HUES48 (cell line): Measurements from ENCODE around the gene KLK10.

Source experiments
- H3K27ac ChIP-seq: one replicate; pipeline ENCODE4 v1.7.0; 2013; ENCODE audit warnings: low read depth, low read length, inconsistent platforms
- H3K27me3 ChIP-seq: 2 replicates; pipeline ENCODE4 v1.6.1; 2013; ENCODE audit warnings: mild to moderate bottlenecking, low read length; ENCODE audit not compliant: control insufficient read depth, insufficient read depth
- H3K36me3 ChIP-seq: 2 replicates; pipeline ENCODE4 v1.6.1; 2013; ENCODE audit warnings: low read length; ENCODE audit not compliant: control insufficient read depth, insufficient read depth
- H3K4me1 ChIP-seq: 2 replicates; pipeline ENCODE4 v1.6.1; 2013; ENCODE audit warnings: mild to moderate bottlenecking, low read length; ENCODE audit not compliant: control insufficient read depth, insufficient read depth
- H3K4me3 ChIP-seq: 2 replicates; pipeline ENCODE4 v1.5.1; 2013; ENCODE audit warnings: mild to moderate bottlenecking, low read depth, low read length
- H3K9ac ChIP-seq: 2 replicates; pipeline ENCODE4 v1.6.1; 2013; ENCODE audit warnings: mild to moderate bottlenecking, low read depth, low read length, moderate library complexity
- H3K9me3 ChIP-seq: 2 replicates; pipeline ENCODE4 v1.6.1; 2013; ENCODE audit warnings: low read length; ENCODE audit not compliant: control insufficient read depth, insufficient read depth

Gene KLK10

GRCh38 chr19:51044327-51044726 is 24.8 kb upstream of the KLK10 start:
- no peaks in the 10 kb centered on the region for H3K36me3 ChIP-seq
- H3K27ac ChIP-seq = no peak overlapping the region
- H3K27me3 ChIP-seq = no peaks in the 10 kb centered on the region
- no peak overlapping the region for H3K4me3 ChIP-seq
- H3K9me3 ChIP-seq = no peaks in the 10 kb centered on the region
- peaks cover 12% of the 10 kb centered on the region; the same call in 1 of the 2 replicates for H3K4me1 ChIP-seq
- no peak overlapping the region for H3K9ac ChIP-seq

- H3K4me3 ChIP-seq = no peak overlapping the region
These were observed 24.0 kb upstream of the KLK10 start for GRCh38 chr19:51043497-51043896.

GRCh38 chr19:51040151-51040550 is 20.6 kb upstream of the KLK10 start:
- H3K4me1 ChIP-seq = peaks cover 2% of the 10 kb centered on the region; the same call in 1 of the 2 replicates
- no peak overlapping the region for H3K4me3 ChIP-seq
- H3K9ac ChIP-seq = no peak overlapping the region
- no peaks in the 10 kb centered on the region for H3K36me3 ChIP-seq
- H3K27me3 ChIP-seq = no peaks in the 10 kb centered on the region
- no peak overlapping the region for H3K27ac ChIP-seq
- no peaks in the 10 kb centered on the region for H3K9me3 ChIP-seq

More at GRCh38 chr19:51043497-51043896, 24.0 kb upstream of the KLK10 start:
- Histone ChIP-seq H3K27me3 (no peaks in the 10 kb centered on the region), H3K9me3 (no peaks in the 10 kb centered on the region), H3K9ac (no peak overlapping the region), H3K4me1 (peaks cover 12% of the 10 kb centered on the region; the same call in 1 of the 2 replicates), H3K36me3 (no peaks in the 10 kb centered on the region), H3K27ac (no peak overlapping the region)

GRCh38 chr19:51036519-51036918 is 17.0 kb upstream of the KLK10 start:
- Histone ChIP-seq H3K4me1 (no peaks in the 10 kb centered on the region), H3K36me3 (no peaks in the 10 kb centered on the region), H3K9me3 (no peaks in the 10 kb centered on the region), H3K4me3 (no peak overlapping the region), H3K9ac (no peak overlapping the region), H3K27me3 (no peaks in the 10 kb centered on the region), H3K27ac (no peak overlapping the region)

GRCh38 chr19:51034704-51035103 is 15.2 kb upstream of the KLK10 start, which contains the start of gene KLK12:
TSS of gene KLK12 (minus strand) at chr19:51035002. CDS start at chr19:51034621, 381 bp downstream.
- no peaks in the 10 kb centered on the region for H3K36me3 ChIP-seq
- H3K4me1 ChIP-seq = no peaks in the 10 kb centered on the region
- H3K9ac ChIP-seq = no peak within 1 kb of the TSS
- no peaks in the 10 kb centered on the region for H3K9me3 ChIP-seq
- no peak within 1 kb of the TSS for H3K27ac ChIP-seq
- no peak within 1 kb of the TSS for H3K4me3 ChIP-seq
- no peaks in the 10 kb centered on the region for H3K27me3 ChIP-seq

GRCh38 chr19:51031880-51032225 is 12.3 kb upstream of the KLK10 start:
- Histone ChIP-seq H3K4me1 (peaks cover under 1% of the 10 kb centered on the region; the same call in 1 of the 2 replicates), H3K27me3 (no peaks in the 10 kb centered on the region), H3K9me3 (no peaks in the 10 kb centered on the region), H3K4me3 (no peak overlapping the region), H3K36me3 (no peaks in the 10 kb centered on the region), H3K9ac (no peak overlapping the region), H3K27ac (no peak overlapping the region)

- H3K4me3 ChIP-seq = no peak overlapping the region
- H3K4me1 ChIP-seq = peaks cover 5% of the 10 kb centered on the region; the same call in 1 of the 2 replicates
- no peaks in the 10 kb centered on the region for H3K36me3 ChIP-seq
- no peaks in the 10 kb centered on the region for H3K27me3 ChIP-seq
- no peaks in the 10 kb centered on the region for H3K9me3 ChIP-seq
- no peak overlapping the region for H3K9ac ChIP-seq
- H3K27ac ChIP-seq = no peak overlapping the region
These were observed 11.8 kb upstream of the KLK10 start for GRCh38 chr19:51031220-51031879.

- Histone ChIP-seq H3K9ac (no peak overlapping the region), H3K4me1 (peaks cover 9% of the 10 kb centered on the region; the same call in 1 of the 2 replicates), H3K9me3 (no peaks in the 10 kb centered on the region), H3K27ac (no peak overlapping the region), H3K4me3 (no peak overlapping the region), H3K36me3 (no peaks in the 10 kb centered on the region), H3K27me3 (no peaks in the 10 kb centered on the region)
These were observed 11.1 kb upstream of the KLK10 start for GRCh38 chr19:51030631-51031030.

- Histone ChIP-seq H3K27me3 (no peaks in the 10 kb centered on the region), H3K9me3 (no peaks in the 10 kb centered on the region)
These were observed 10.2 kb upstream of the KLK10 start for GRCh38 chr19:51029718-51030117.

GRCh38 chr19:51027873-51028272 is 8.4 kb upstream of the KLK10 start:
- Histone ChIP-seq H3K27ac (no peak overlapping the region), H3K4me3 (no peak overlapping the region), H3K4me1 (peaks cover 23% of the 10 kb centered on the region; the same call in 1 of the 2 replicates), H3K9ac (no peak overlapping the region), H3K9me3 (no peaks in the 10 kb centered on the region), H3K27me3 (no peaks in the 10 kb centered on the region), H3K36me3 (no peaks in the 10 kb centered on the region)

More at GRCh38 chr19:51029718-51030117, 10.2 kb upstream of the KLK10 start:
- Histone ChIP-seq H3K27ac (no peak overlapping the region), H3K4me3 (no peak overlapping the region), H3K36me3 (no peaks in the 10 kb centered on the region), H3K9ac (no peak overlapping the region), H3K4me1 (peaks cover 17% of the 10 kb centered on the region; the same call in 1 of the 2 replicates)

- H3K36me3 ChIP-seq = no peaks in the 10 kb centered on the region
- no peak overlapping the region for H3K4me3 ChIP-seq
- peaks cover 23% of the 10 kb centered on the region; the same call in 1 of the 2 replicates for H3K4me1 ChIP-seq
- no peaks in the 10 kb centered on the region for H3K27me3 ChIP-seq
- H3K27ac ChIP-seq = no peak overlapping the region
- no peak overlapping the region for H3K9ac ChIP-seq
- H3K9me3 ChIP-seq = no peaks in the 10 kb centered on the region
These were observed 7.8 kb upstream of the KLK10 start for GRCh38 chr19:51027126-51027806.
